OCI-LY7 (cell line): ENCODE measurements around the gene STING1.
"Not testable (repeated sequence)": the region's sequence is repeated elsewhere in the genome, so short reads cannot be mapped to it uniquely, and the experiment has no call there.

Experiments used
- EZH2phosphoT487 ChIP-seq: fragments of 200-600 bp; sonication (generic); IDR thresholded peaks from 2 replicates; pipeline ENCODE4 v1.6.1; 2018; ENCODE audit warnings: low read depth, borderline replicate concordance, mild to moderate bottlenecking, mixed run types, antibody characterized with exemption, low read length, moderate library complexity, mixed read lengths
- TF ChIP-seq, protein P1 (sequence below): fragments of 200-600 bp; sonication (generic); conservative IDR thresholded peaks from 2 replicates; pipeline ENCODE4 v1.5.1; 2014; ENCODE audit warnings: mild to moderate bottlenecking, antibody characterized with exemption, low read length, moderate library complexity, mixed read lengths

DNA sequence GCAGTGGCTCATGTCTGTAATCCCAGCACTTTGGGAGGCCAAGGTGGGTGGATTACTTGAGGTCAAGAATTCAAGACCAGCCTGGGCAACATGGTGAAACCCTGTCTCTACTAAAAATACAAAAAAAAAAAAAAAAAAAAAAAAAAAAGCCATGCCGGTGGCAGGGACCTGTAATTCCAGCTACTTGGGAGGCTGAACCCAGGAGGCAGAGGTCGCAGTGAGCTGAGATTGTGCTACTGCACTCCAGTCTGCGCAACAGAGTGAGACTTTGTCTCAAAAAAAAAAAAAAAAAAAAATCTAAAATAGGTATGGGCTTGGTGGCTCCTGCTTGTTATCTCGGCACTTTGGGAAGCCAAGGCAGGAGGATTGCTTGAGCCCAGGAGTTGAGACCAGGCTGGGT is 2.8 kb downstream of the STING1 start:
- TF ChIP-seq, protein P1, sequence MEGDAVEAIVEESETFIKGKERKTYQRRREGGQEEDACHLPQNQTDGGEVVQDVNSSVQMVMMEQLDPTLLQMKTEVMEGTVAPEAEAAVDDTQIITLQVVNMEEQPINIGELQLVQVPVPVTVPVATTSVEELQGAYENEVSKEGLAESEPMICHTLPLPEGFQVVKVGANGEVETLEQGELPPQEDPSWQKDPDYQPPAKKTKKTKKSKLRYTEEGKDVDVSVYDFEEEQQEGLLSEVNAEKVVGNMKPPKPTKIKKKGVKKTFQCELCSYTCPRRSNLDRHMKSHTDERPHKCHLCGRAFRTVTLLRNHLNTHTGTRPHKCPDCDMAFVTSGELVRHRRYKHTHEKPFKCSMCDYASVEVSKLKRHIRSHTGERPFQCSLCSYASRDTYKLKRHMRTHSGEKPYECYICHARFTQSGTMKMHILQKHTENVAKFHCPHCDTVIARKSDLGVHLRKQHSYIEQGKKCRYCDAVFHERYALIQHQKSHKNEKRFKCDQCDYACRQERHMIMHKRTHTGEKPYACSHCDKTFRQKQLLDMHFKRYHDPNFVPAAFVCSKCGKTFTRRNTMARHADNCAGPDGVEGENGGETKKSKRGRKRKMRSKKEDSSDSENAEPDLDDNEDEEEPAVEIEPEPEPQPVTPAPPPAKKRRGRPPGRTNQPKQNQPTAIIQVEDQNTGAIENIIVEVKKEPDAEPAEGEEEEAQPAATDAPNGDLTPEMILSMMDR: not testable (repeated sequence)
- not testable (repeated sequence) for TF ChIP-seq EZH2phosphoT487
